HepG2 (cell line): ENCODE results near the gene POMT1. TPM values are rescaled to one million over a fixed set of nuclear protein-coding genes. Genes with fewer than 3 reads are reported as not detected.

ENCODE experiments used
- ATAC-seq: fragments of 200-7000 bp; cut with Tn5 transposase; 3 replicates; pipeline ENCODE4 v1.9.1; 2020; ENCODE audit warnings: mild to moderate bottlenecking, moderate library complexity
- BruUV-seq: library from RNA; stranded (reverse); fragments of 400-500 nt; replicated peaks from 2 replicates; lab custom pipeline; 2021; lab: Mats Ljungman, UMichigan
- CTCF ChIA-PET: fragments of 300-600 bp; formaldehyde crosslinking; extraction: SDS; loops from one replicate; lab custom pipeline; 2021; ENCODE audit warnings: low total read pairs, inconsistent platforms, low intra/inter-chr PET ratio; lab: Yijun Ruan, JAX
- POLR2A ChIA-PET: fragments of 350-600 bp; sonication (Branson Sonifier 250); formaldehyde crosslinking; loops from one replicate; lab custom pipeline; 2020; ENCODE audit warnings: antibody characterized with exemption, inconsistent platforms; lab: Yijun Ruan, JAX
- DNase-seq: peaks from one replicate; pipeline ENCODE4 v3.0.0-alpha.2; 2015; ENCODE audit warnings: low spot score
- FAIRE-seq: peaks from 3 replicates; lab custom pipeline; 2011; peaks lifted over from hg19 to GRCh38; lab: Jason Lieb, UNC
- H2AFZ ChIP-seq: one replicate; pipeline ENCODE4 v1.6.1; 2011; ENCODE audit warnings: low read length, inconsistent platforms
- H3K27ac ChIP-seq: fragments of 300-600 bp; 3 replicates; pipeline ENCODE4 v1.8.0; 2011; ENCODE audit warnings: mixed run types, mild to moderate bottlenecking, mixed read lengths, low read length, inconsistent platforms; ENCODE audit not compliant: insufficient read depth; ENCODE audit errors: extremely low read length
- H3K27me3 ChIP-seq, 2 experiments: fragments of 200-600 bp in 1 of 2; 2 replicates in 1 of 2; 3 replicates in 1 of 2; pipeline versions ENCODE4 v1.6.0 to v1.8.0; 2011; ENCODE audit warnings: low read length in 2 of 2, mild to moderate bottlenecking in 2 of 2, moderate library complexity in 2 of 2, inconsistent platforms in 1 of 2; ENCODE audit not compliant: insufficient read depth in 2 of 2, control insufficient read depth in 1 of 2
- H3K36me3 ChIP-seq, 2 experiments: fragments of 200-600 bp in 1 of 2; replicated peaks in 1 of 2; 2 replicates in 1 of 2; 3 replicates in 1 of 2; pipeline versions ENCODE4 v1.5.1 to v1.8.0; 2011; ENCODE audit warnings: low read length in 2 of 2, inconsistent platforms in 1 of 2; ENCODE audit not compliant: insufficient read depth in 2 of 2, control insufficient read depth in 1 of 2
- H3K4me1 ChIP-seq: 2 replicates; pipeline ENCODE4 v1.5.1; 2012; ENCODE audit warnings: low read length, inconsistent platforms; ENCODE audit not compliant: insufficient read depth
- H3K4me2 ChIP-seq: 2 replicates; pipeline ENCODE4 v1.6.0; 2011; ENCODE audit warnings: low read depth, low read length, inconsistent platforms
- H3K4me3 ChIP-seq, 3 experiments: fragments of 200-600 bp in 1 of 3; sonication (generic), shearing (Covaris generic) in 1 of 3; replicated peaks in 1 of 3; 2 replicates each; pipeline ENCODE4 v1.5.1; 2011 to 2016; ENCODE audit warnings: low read length in 3 of 3, inconsistent platforms in 2 of 3, low read depth in 2 of 3, mild to moderate bottlenecking in 2 of 3, control low read depth in 1 of 3, mixed read lengths in 1 of 3; ENCODE audit not compliant: insufficient read depth in 1 of 3
- H3K79me2 ChIP-seq: one replicate; pipeline ENCODE4 v1.6.1; 2011; ENCODE audit warnings: low read length, inconsistent platforms; ENCODE audit not compliant: insufficient read depth
- H3K9ac ChIP-seq: 2 replicates; pipeline ENCODE4 v1.6.0; 2011; ENCODE audit warnings: mild to moderate bottlenecking, low read depth, low read length, inconsistent platforms; ENCODE audit not compliant: insufficient read depth
- H3K9me3 ChIP-seq: 2 replicates; pipeline ENCODE4 v1.5.1; 2012; ENCODE audit warnings: mild to moderate bottlenecking, low read length
- H4K20me1 ChIP-seq: 2 replicates; pipeline ENCODE4 v1.6.0; 2011; ENCODE audit warnings: inconsistent platforms, mild to moderate bottlenecking, low read length, moderate library complexity; ENCODE audit not compliant: insufficient read depth
- CEBPZ ChIP-seq: IDR thresholded peaks from 2 replicates; pipeline ENCODE4 v1.6.1; 2012; ENCODE audit warnings: low read length, improper control_type of control experiment
- DNMT1 ChIP-seq: sonication (generic); formaldehyde crosslinking; IDR thresholded peaks from 2 replicates; pipeline ENCODE4 v1.5.1; 2020; ENCODE audit warnings: mild to moderate bottlenecking, missing genetic modification reagents
- FOXA1 ChIP-seq, 2 experiments: fragments of 450-650 bp in 1 of 2; sonication (generic) in 1 of 2; formaldehyde crosslinking in 1 of 2; IDR thresholded peaks; 2 replicates each; pipeline versions ENCODE4 v1.4.0 to v1.6.1; 2016 to 2020; ENCODE audit warnings: missing genetic modification reagents in 1 of 2
- FOXJ3 ChIP-seq: sonication (generic); formaldehyde crosslinking; IDR thresholded peaks from 2 replicates; pipeline ENCODE4 v1.4.0; 2020; ENCODE audit warnings: missing genetic modification reagents, mild to moderate bottlenecking, borderline replicate concordance
- GLI4 ChIP-seq: sonication (generic); formaldehyde crosslinking; IDR thresholded peaks from 2 replicates; pipeline ENCODE4 v1.5.1; 2020; ENCODE audit warnings: missing genetic modification reagents, mild to moderate bottlenecking, moderate library complexity, borderline replicate concordance
- KDM5B ChIP-seq: sonication (generic); formaldehyde crosslinking; IDR thresholded peaks from 2 replicates; pipeline ENCODE4 v1.4.0; 2020; ENCODE audit warnings: missing genetic modification reagents, mild to moderate bottlenecking, borderline replicate concordance
- KLF12 ChIP-seq: sonication (generic); formaldehyde crosslinking; IDR thresholded peaks from 2 replicates; pipeline ENCODE4 v1.4.0; 2020; ENCODE audit warnings: missing genetic modification reagents, borderline replicate concordance
- KLF6 ChIP-seq: IDR thresholded peaks from 2 replicates; pipeline ENCODE4 v1.8.0; 2016; ENCODE audit warnings: missing biosample characterization, missing genetic modification reagents
- NFKB2 ChIP-seq: sonication (generic); formaldehyde crosslinking; IDR thresholded peaks from 2 replicates; pipeline ENCODE4 v1.4.0; 2020; ENCODE audit warnings: missing genetic modification reagents, borderline replicate concordance
- SNAI1 ChIP-seq: sonication (generic); formaldehyde crosslinking; IDR thresholded peaks from 2 replicates; pipeline ENCODE4 v1.5.0; 2020; ENCODE audit warnings: mild to moderate bottlenecking, missing genetic modification reagents, borderline replicate concordance
- SP5 ChIP-seq: IDR thresholded peaks from 2 replicates; pipeline ENCODE4 v1.6.1; 2016; ENCODE audit warnings: low read depth, borderline replicate concordance
- THYN1 ChIP-seq: sonication (generic); formaldehyde crosslinking; IDR thresholded peaks from 2 replicates; pipeline ENCODE4 v1.8.1; 2023; ENCODE audit warnings: low read depth, mild to moderate bottlenecking, moderate library complexity, missing genetic modification reagents, borderline replicate concordance
- ZBTB8A ChIP-seq: sonication (generic); formaldehyde crosslinking; IDR thresholded peaks from 2 replicates; pipeline ENCODE4 v1.4.0; 2020; ENCODE audit warnings: mild to moderate bottlenecking, low read depth, missing genetic modification reagents, borderline replicate concordance
- ZNF253 ChIP-seq: sonication (generic); formaldehyde crosslinking; IDR thresholded peaks from 2 replicates; pipeline ENCODE4 v1.8.0; 2022; ENCODE audit warnings: mild to moderate bottlenecking, missing genetic modification reagents, borderline replicate concordance
- ZNF276 ChIP-seq: sonication (generic); formaldehyde crosslinking; IDR thresholded peaks from 2 replicates; pipeline ENCODE4 v1.4.0; 2020; ENCODE audit warnings: mild to moderate bottlenecking, low read depth, missing genetic modification reagents
- ZNF672 ChIP-seq: sonication (generic); formaldehyde crosslinking; IDR thresholded peaks from 2 replicates; pipeline ENCODE4 v1.8.1; 2022; ENCODE audit warnings: missing genetic modification reagents
- ZNF761 ChIP-seq: sonication (generic); formaldehyde crosslinking; conservative IDR thresholded peaks from 2 replicates; pipeline ENCODE4 v1.4.0; 2020; ENCODE audit warnings: mild to moderate bottlenecking, missing genetic modification reagents
- ZNF782 ChIP-seq: sonication (generic); formaldehyde crosslinking; IDR thresholded peaks from 2 replicates; pipeline ENCODE4 v1.4.0; 2020; ENCODE audit warnings: missing genetic modification reagents, mild to moderate bottlenecking, borderline replicate concordance
- ZNF841 ChIP-seq: sonication (generic); formaldehyde crosslinking; IDR thresholded peaks from 2 replicates; pipeline ENCODE4 v1.8.1; 2023; ENCODE audit warnings: missing genetic modification reagents, borderline replicate concordance
- WGBS: methylation state at CpG from one replicate; pipeline ENCODE4 v1.1.6; 2017; ENCODE audit warnings: low lambda C conversion rate; 5-methylcytosine and 5-hydroxymethylcytosine counted together
- in situ Hi-C: cut with HindIII; loops from 2 replicates; pipeline ENCODE4 v1.10.0; 2017; ENCODE audit warnings: low pct_unique_long_range_greater_than_20kb; ENCODE audit not compliant: extremely low pct_ligation_motif_present
- intact Hi-C: fragments of 100-400 bp; cut with micrococcal nuclease; formaldehyde crosslinking; loops from one replicate; pipeline ENCODE4 v1.10.0; 2022; ENCODE audit not compliant: unreplicated experiment
- polyA plus RNA-seq, 8 experiments: library from polyadenylated mRNA; depleted of rRNA in 3 of 8; stranded (reverse) in 7 of 8; unstranded in 1 of 8; fragments of >200 nt; fragmentation: Illumina TruSeq in 4 of 8; extraction: Trizol in 4 of 8; gene quantifications; 2 replicates each; pipeline versions ENCODE4 v1.2.1 to v1.2.3, GENCODE V29; 2011 to 2016; ENCODE audit warnings: low read depth in 4 of 8, missing spikeins in 1 of 8, mixed read lengths in 1 of 8; ENCODE audit not compliant: insufficient read depth in 1 of 8
- total RNA-seq, 5 experiments: library from RNA; depleted of rRNA; stranded (reverse); fragments of >200 nt; fragmentation: Illumina TruSeq; extraction: Trizol; gene quantifications; 2 replicates each; pipeline ENCODE4 v1.2.3, GENCODE V29; 2016; ENCODE audit warnings: low read depth in 1 of 5

POMT1 gene
- total and polyA plus RNA-seq, 2 of the 13 experiments (the other 11 are each of a cell fraction or from before 2014, with no cell fraction given) = 21.6 to 22.7 TPM

GRCh38 chr9:131467214-131467935, 35.3 kb upstream of the POMT1 start:
- BruUV-seq = no TSS peak
- no peak overlapping the region for H3K4me3 ChIP-seq
- no peak overlapping the region for H3K9ac ChIP-seq
- FAIRE-seq = no peak
- no peak for ATAC-seq
- no peaks in the 10 kb centered on the region for H3K9me3 ChIP-seq
- ChIA-PET POLR2A (no interaction called here), CTCF (no interaction called here)
- no peak overlapping the region for H3K4me2 ChIP-seq
- no peak overlapping the region for H3K27ac ChIP-seq
- H2AFZ ChIP-seq = no peak overlapping the region
- peaks cover 12% of the 10 kb centered on the region; the same call in 1 of the 2 replicates for H4K20me1 ChIP-seq
- H3K4me1 ChIP-seq = peaks cover under 1% of the 10 kb centered on the region
- no peak for TF ChIP-seq SNAI1 (CRISPR knock-in tag)
- TF ChIP-seq ZNF761 (CRISPR knock-in tag) = no peak
- TF ChIP-seq ZBTB8A (CRISPR knock-in tag) = no peak
- no peak for TF ChIP-seq THYN1 (CRISPR knock-in tag)
- no peak for TF ChIP-seq KLF6
- TF ChIP-seq KDM5B (CRISPR knock-in tag) = no peak
- TF ChIP-seq ZNF672 (CRISPR knock-in tag) = no peak
- TF ChIP-seq ZNF841 (CRISPR knock-in tag) = no peak
- no peak for TF ChIP-seq NFKB2 (CRISPR knock-in tag)
- TF ChIP-seq ZNF253 = no peak
- no peak for TF ChIP-seq ZNF782 (CRISPR knock-in tag)
- no peak for TF ChIP-seq CEBPZ
- TF ChIP-seq DNMT1 = no peak
- no peak for TF ChIP-seq ZNF276 (CRISPR knock-in tag)
- no peak for TF ChIP-seq FOXJ3 (CRISPR knock-in tag)
- no peak for TF ChIP-seq FOXA1 (IDR thresholded peaks at IDR 0.05)
- no peak for TF ChIP-seq FOXA1 (CRISPR knock-in tag; IDR thresholded peaks at IDR 0.05)
- TF ChIP-seq GLI4 = no peak
- no peak for TF ChIP-seq SP5 (CRISPR knock-in tag)
- no peak for TF ChIP-seq KLF12 (CRISPR knock-in tag)
- in situ Hi-C loops (no loop called here), intact Hi-C loops (no loop called here)
- peaks cover 41 to 83% of the 10 kb centered on the region in 2 experiments for H3K36me3 ChIP-seq
- 96% methylated on average over 13 of the region's 13 CpGs for WGBS
- H3K79me2 ChIP-seq = no peaks in the 10 kb centered on the region
- no peak for DNase-seq
- H3K27me3 ChIP-seq = no peaks in the 10 kb centered on the region
